ENCODE measurements around the gene DNPH1.
A peak's percentile ranks its signal among the peaks of the same experiment; 100 is the strongest.

Gene DNPH1

DNA sequence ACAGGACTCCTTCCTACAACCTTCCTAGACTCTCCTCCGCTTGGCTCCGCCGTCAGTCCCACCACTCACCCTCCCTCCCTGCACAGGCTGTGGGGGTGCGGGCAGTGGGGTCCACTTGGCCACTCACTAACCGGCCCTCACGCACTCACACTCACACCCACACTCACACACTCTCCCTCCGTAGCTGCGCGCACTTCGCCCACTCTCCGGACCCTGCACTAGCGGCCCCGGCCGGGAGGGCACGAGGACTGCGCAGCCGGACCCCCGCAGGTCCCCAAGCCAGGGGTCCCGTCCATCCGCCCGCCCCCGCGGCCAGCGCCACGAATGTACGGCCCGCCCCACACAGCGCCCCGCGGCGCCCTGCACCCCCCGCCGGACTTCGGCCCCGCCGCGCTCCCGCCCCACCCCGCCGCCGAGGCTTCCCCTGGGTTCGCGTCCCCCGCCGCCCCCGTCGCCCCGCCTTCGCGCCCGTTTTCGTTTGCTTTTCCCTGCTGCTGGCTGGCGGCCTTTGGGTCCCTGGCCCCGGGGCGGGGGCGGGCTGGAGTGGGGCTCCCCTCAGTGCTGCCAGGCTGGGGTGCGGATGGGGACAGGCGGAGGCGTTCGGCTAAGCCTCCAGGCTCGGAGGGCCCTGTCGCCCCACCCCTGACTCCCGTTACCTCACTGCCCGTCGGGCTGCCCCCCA, 45.8 kb upstream of the DNPH1 start:
- no peak for TF ChIP-seq CTCF (IDR thresholded peaks at IDR 0.05; ENCODE audit: borderline replicate concordance, insufficient read depth, low read depth, low read length)
- peak overlapping the region; percentile 22 for H3K4me3 ChIP-seq (ENCODE audit: low read depth, low read length)

DNA sequence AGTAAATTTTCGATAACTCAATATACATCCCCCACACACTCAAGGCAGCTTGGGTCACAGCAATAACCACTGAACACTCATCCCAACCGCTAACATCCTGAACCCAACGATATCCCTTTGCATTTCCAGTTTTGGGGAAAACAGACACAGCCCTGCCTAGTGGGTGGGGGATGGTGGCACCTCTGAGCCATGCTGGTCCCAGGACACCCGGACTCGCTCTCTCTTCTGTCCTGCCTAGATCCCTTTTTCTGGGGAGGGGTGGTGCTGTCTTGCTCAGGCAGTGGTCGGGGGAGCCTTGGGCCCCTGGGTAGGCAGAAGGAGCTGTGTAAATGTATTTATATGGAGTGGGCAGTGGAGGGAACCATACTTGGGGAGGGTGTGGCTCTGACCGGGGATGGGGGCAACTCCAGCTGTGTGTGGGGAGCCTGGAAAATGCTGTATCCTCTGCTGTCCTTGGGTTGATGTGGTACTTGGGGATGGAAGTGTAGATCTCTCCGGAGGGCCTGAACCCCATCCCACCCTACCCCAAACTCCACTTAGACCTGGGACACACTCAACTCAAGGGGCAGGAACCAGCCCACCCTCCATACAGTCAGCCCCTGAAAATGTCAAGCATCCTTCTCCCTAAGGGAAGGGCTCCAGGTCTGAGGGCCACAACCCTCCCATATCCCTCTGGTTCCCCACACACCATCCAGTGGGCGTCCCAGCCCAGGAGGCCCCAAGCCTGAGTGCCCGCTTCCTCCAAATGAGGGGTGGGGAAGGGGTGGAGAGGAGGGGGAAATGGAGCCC, 45.0 kb upstream of the DNPH1 start:
- no peak overlapping the region for H3K4me3 ChIP-seq (ENCODE audit: low read depth, low read length)
- no peak for TF ChIP-seq CTCF (IDR thresholded peaks at IDR 0.05; ENCODE audit: borderline replicate concordance, insufficient read depth, low read depth, low read length)

GRCh38 chr6:43273707-43274106, 44.4 kb upstream of the DNPH1 start:
- TF ChIP-seq CTCF (IDR thresholded peaks at IDR 0.05; ENCODE audit: borderline replicate concordance, insufficient read depth, low read depth, low read length), result no peak
- H3K4me3 ChIP-seq (ENCODE audit: low read depth, low read length), result no peak overlapping the region

DNA sequence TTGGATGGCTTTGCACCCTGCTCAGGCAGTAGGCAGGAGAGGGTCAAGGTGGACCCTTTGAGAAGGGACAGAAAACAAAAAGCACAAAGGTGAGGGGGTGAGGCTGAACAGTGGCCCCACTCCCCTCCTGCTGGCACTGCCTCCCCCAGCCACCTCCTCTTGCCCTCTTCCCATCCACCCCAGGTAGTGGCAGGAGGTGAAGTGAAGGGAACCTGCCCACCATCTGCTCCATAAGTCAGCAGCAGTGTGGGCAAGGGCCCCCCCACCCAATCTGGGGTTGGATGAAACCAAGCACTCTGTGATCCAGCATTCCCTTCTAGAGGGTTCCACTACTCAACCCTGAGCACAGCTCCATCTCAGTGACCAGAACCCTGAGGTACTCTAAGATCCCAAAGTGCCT, 42.7 kb upstream of the DNPH1 start:
- no peak for TF ChIP-seq CTCF (IDR thresholded peaks at IDR 0.05; ENCODE audit: borderline replicate concordance, insufficient read depth, low read depth, low read length)

GRCh38 chr6:43271103-43271815, 42.0 kb upstream of the DNPH1 start:
- no peak for TF ChIP-seq CTCF (IDR thresholded peaks at IDR 0.05; ENCODE audit: borderline replicate concordance, insufficient read depth, low read depth, low read length)
- no peak overlapping the region for H3K4me3 ChIP-seq (ENCODE audit: low read depth, low read length)

More for the DNA sequence above, 42.7 kb upstream of the DNPH1 start:
- no peak overlapping the region for H3K4me3 ChIP-seq (ENCODE audit: low read depth, low read length)

DNA sequence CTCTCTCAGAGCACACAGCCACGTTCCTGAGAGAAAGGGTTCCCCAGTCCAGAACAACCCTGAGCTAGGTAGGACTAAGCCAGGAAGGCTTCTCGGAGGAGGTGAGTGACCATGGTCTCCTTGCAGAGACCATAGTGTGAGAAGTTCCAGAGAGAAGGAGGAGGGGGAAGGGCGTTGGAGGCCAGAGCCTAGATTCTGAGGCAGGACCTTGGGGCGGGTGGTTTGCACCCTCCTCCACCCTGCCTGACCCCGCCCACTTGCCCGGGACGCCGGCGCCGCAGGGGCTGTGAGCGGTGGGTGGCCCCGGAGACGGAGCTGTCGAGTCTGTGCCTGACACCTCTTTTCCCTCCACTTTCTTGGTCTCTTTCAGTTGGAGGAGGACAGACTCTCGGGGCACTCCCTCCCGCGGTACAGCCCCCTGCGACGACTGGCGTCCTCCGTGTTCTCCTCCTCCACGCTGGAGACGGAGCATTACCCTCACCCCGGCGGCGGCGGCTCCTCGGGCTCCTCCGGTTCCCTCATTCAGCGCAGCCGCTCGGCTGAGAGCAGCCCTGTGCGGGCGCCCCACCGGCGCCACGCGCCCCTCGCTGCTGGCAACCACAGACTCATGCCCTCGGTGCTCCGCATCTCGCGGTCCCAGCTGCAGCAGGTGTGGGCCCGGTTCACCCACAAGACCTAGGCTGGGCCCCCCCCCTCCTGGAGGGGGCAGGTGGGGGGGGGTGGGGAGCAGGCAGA, 40.2 kb upstream of the DNPH1 start:
- H3K4me3 ChIP-seq (ENCODE audit: low read depth, low read length), result no peak overlapping the region
- no peak for TF ChIP-seq CTCF (IDR thresholded peaks at IDR 0.05; ENCODE audit: borderline replicate concordance, insufficient read depth, low read depth, low read length)

Measured in GM12875 (cell line).